ENCODE measurements around the gene ATCAY.

Gene ATCAY

GRCh38 chr19:3964256-3965194 lies 84.0 kb downstream of the ATCAY start:
- no peak for TF ChIP-seq CTCF (IDR thresholded peaks at IDR 0.05)

GRCh38 chr19:3966051-3967017 lies 85.8 kb downstream of the ATCAY start:
- TF ChIP-seq CTCF (IDR thresholded peaks at IDR 0.05) = no peak

GRCh38 chr19:3968556-3969434 lies 88.3 kb downstream of the ATCAY start:
- no peak for TF ChIP-seq CTCF (IDR thresholded peaks at IDR 0.05)

GRCh38 chr19:3969435-3970312 lies 89.2 kb downstream of the ATCAY start:
- peak; percentile 11; the same call in 1 of the 2 replicates for TF ChIP-seq CTCF (IDR thresholded peaks at IDR 0.05)

GRCh38 chr19:3970313-3970807 lies 89.9 kb downstream of the ATCAY start:
- TF ChIP-seq CTCF (IDR thresholded peaks at IDR 0.05) = no peak

- TF ChIP-seq CTCF (IDR thresholded peaks at IDR 0.05) = no peak
Observed at GRCh38 chr19:3970808-3971598, 90.5 kb downstream of the ATCAY start, which contains the start of gene DAPK3. TSS of gene DAPK3 (minus strand) at chr19:3971099. CDS start at chr19:3969735, 1,364 bp downstream.
